Amniotic epithelial cell (primary cell): ENCODE results near the gene CELSR1.

ENCODE experiments used
- DNase-seq: peaks from one replicate; pipeline ENCODE4 v3.0.0-alpha.2; 2010; ENCODE audit warnings: low read depth

The CELSR1 gene

GRCh38 chr22:46443850-46444389, 93.5 kb downstream of the CELSR1 start:
- DNase-seq, result no peak

- DNase-seq, result no peak
Observed at GRCh38 chr22:46442217-46442853, 95.1 kb downstream of the CELSR1 start.

- no peak for DNase-seq
Observed at GRCh38 chr22:46439576-46440465, 97.6 kb downstream of the CELSR1 start.

- no peak for DNase-seq
Observed at GRCh38 chr22:46439111-46439510, 98.3 kb downstream of the CELSR1 start.

- DNase-seq, result no peak
Observed at GRCh38 chr22:46437671-46438440, 99.6 kb downstream of the CELSR1 start.

- peak; percentile 55 for DNase-seq
Observed at GRCh38 chr22:46436595-46437175, 100.7 kb downstream of the CELSR1 start.

GRCh38 chr22:46433318-46433717, 104.1 kb downstream of the CELSR1 start:
- no peak for DNase-seq

- DNase-seq, result no peak
Observed at GRCh38 chr22:46432164-46433068, 105.0 kb downstream of the CELSR1 start.

- no peak for DNase-seq
Observed at GRCh38 chr22:46430961-46431838, 106.2 kb downstream of the CELSR1 start.

GRCh38 chr22:46429325-46429853, 108.0 kb downstream of the CELSR1 start:
- DNase-seq, result no peak

GRCh38 chr22:46428602-46429324, 108.7 kb downstream of the CELSR1 start:
- no peak for DNase-seq

- DNase-seq, result no peak
Observed at GRCh38 chr22:46428171-46428570, 109.2 kb downstream of the CELSR1 start.

GRCh38 chr22:46425016-46425415, 112.4 kb downstream of the CELSR1 start:
- DNase-seq, result peak; percentile 20

GRCh38 chr22:46424496-46424895, 112.9 kb downstream of the CELSR1 start:
- no peak for DNase-seq

GRCh38 chr22:46422896-46423295, 114.5 kb downstream of the CELSR1 start:
- no peak for DNase-seq

- DNase-seq, result no peak
Observed at GRCh38 chr22:46421267-46421666, 116.2 kb downstream of the CELSR1 start.

GRCh38 chr22:46419754-46420571, 117.5 kb downstream of the CELSR1 start:
- no peak for DNase-seq

- DNase-seq, result no peak
Observed at GRCh38 chr22:46418827-46419226, 118.6 kb downstream of the CELSR1 start.
